ENCODE results near the gene CRHR2. TPM values are rescaled to one million over a fixed set of nuclear protein-coding genes. Genes with fewer than 3 reads are reported as not detected.

CRHR2 gene
- total and polyA plus RNA-seq, 11 donors = 0.06 to 1.6 (median 0.71) TPM; not detected in 1

DNA sequence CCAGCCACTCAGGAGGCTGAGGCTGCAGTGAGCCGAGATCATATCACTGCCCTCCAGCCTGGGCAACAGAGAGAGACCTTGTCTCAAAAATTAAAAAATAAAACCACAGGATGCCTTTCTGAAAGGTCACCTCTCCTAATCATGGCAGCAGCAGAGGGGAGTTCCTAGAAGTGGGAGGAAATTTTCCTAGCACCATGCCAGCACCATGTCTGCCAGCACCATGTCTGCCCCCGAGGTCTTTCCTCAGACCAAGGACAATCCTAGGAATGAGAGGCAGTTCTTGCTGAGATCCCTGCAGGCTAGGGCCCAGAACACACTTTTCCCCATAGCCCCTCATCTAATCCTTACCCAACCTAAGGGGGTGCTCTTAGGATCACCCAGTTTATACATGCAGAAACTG is 47.4 kb upstream of the CRHR2 start:
- intact Hi-C loops (cut with DNase I) = loop anchor here in 3 of 10 donors (10.0 kb wide), 2 partner anchors 105 to 115 kb away; no protein-coding TSS in a partner anchor
- 40 to 58% (median 50%) methylated on average over 2 of the region's 2 CpGs for WGBS, 4 donors
- ATAC-seq = peak in 3 of 4 donors; percentile 25 to 87 (median 58)

DNA sequence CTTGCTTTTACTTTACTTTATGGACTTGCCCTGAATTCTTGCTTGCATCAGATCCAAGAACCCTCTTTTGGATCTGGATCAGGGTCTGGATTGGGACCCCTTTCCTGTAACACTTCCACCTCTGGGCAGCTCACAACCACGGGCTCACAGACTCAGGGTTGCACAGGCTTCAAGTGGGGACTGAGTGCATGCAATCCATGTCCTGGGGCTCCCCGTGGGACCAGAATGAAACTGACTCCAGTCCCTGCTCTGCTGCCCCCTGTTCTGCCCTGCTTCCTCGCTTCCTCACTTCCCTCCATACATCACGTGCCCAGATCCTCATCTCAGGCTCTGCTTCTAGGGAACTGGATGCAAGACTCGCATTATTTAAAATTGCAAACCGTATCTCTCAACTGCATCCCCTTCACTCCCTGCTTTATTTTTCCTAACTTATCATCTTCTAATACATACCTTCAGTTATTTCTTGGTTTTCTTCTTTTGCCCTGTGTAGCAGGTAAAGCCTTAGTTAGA is 46.4 kb upstream of the CRHR2 start:
- H3K36me3 ChIP-seq = no peaks in the 10 kb centered on the region
- DNase-seq (no peak), ATAC-seq (no peak)
- 75 to 83% (median 80%) methylated on average over 6 of the region's 6 CpGs for WGBS, 4 donors
- no peaks in the 10 kb centered on the region for H3K27me3 ChIP-seq
- H3K4me1 ChIP-seq = no peaks in the 10 kb centered on the region
- no peak overlapping the region for H3K4me3 ChIP-seq
- TF ChIP-seq, protein P1, sequence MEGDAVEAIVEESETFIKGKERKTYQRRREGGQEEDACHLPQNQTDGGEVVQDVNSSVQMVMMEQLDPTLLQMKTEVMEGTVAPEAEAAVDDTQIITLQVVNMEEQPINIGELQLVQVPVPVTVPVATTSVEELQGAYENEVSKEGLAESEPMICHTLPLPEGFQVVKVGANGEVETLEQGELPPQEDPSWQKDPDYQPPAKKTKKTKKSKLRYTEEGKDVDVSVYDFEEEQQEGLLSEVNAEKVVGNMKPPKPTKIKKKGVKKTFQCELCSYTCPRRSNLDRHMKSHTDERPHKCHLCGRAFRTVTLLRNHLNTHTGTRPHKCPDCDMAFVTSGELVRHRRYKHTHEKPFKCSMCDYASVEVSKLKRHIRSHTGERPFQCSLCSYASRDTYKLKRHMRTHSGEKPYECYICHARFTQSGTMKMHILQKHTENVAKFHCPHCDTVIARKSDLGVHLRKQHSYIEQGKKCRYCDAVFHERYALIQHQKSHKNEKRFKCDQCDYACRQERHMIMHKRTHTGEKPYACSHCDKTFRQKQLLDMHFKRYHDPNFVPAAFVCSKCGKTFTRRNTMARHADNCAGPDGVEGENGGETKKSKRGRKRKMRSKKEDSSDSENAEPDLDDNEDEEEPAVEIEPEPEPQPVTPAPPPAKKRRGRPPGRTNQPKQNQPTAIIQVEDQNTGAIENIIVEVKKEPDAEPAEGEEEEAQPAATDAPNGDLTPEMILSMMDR (IDR thresholded peaks at IDR 0.05) = no peak
- no peak for TF ChIP-seq POLR2A (IDR thresholded peaks at IDR 0.05)
- H3K27ac ChIP-seq = no peak overlapping the region
- H3K9me3 ChIP-seq = no peaks in the 10 kb centered on the region
- intact Hi-C loops (cut with DNase I) = no loop called here

More for the DNA sequence above, 47.4 kb upstream of the CRHR2 start:
- H3K27me3 ChIP-seq = no peaks in the 10 kb centered on the region
- H3K36me3 ChIP-seq = no peaks in the 10 kb centered on the region
- no peaks in the 10 kb centered on the region for H3K9me3 ChIP-seq
- no peaks in the 10 kb centered on the region for H3K4me1 ChIP-seq
- H3K27ac ChIP-seq = no peak overlapping the region
- no peak for DNase-seq
- H3K4me3 ChIP-seq = no peak overlapping the region
- TF ChIP-seq POLR2A (IDR thresholded peaks at IDR 0.05) = no peak
- TF ChIP-seq, protein P1 (IDR thresholded peaks at IDR 0.05) = no peak

DNA sequence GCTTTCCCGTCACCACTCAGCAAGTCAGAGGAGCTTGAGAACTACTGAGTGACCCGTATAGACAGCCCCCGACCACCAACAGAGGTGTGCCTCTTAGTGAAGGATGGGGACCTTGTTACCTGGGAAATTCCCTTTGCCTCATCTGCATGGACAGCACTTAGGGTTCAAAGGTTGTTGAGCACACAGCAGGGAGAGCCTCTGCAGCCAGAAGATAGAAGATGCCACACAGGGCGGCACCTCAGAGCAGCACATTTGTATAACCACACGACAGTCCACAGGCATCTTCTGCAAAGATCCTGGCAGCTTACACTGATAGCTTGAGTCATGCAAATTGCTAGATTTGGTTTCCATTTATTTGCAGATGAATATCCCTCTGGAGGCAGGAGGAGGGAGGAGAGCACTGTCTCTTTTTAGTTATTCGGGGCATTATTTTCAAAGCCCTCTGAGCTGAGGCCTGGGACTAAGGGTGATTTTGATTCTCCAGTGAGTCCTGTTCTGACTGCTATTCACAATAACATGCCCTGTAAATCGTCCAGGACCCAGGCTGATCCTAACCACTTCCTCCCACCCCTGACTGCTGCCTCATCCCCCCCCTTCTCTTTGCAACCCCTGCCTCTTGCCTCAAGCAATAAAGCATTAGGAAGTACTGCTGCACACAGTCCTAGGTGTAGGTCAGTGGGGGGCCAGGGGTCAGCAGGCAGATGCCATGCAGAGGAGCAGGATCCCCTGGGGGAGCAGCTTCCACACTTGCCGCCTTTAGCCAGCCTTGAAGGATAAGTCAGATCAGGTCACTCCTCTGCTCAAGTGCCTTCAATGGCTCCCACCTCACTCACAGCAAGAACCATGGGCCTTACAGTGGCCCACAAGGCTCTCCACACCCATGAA is 45.0 kb upstream of the CRHR2 start:
- WGBS, 4 donors = 63 to 81% (median 79%) methylated on average over 8 of the region's 8 CpGs

More for the DNA sequence above, 45.0 kb upstream of the CRHR2 start:
- peak overlapping the region in 1 of 12 donors; percentile 55 for H3K27ac ChIP-seq
- H3K4me1 ChIP-seq = no peaks in the 10 kb centered on the region
- H3K27me3 ChIP-seq = no peaks in the 10 kb centered on the region
- no peaks in the 10 kb centered on the region for H3K9me3 ChIP-seq
- intact Hi-C loops (cut with DNase I) = no loop called here
- TF ChIP-seq, protein P1 (IDR thresholded peaks at IDR 0.05) = no peak
- TF ChIP-seq POLR2A (IDR thresholded peaks at IDR 0.05) = no peak
- DNase-seq (no peak), ATAC-seq (peak in 1 of 4 donors; percentile 23)
- H3K36me3 ChIP-seq = no peaks in the 10 kb centered on the region
- H3K4me3 ChIP-seq = peak overlapping the region in 1 of 12 donors; percentile 28

Data from heart left ventricle (tissue), 16 donors.